ENCODE results near the gene LAMC3.
"Not testable (repeated sequence)": the region's sequence is repeated elsewhere in the genome, so short reads cannot be mapped to it uniquely, and the experiment has no call there.

LAMC3 gene

GRCh38 chr9:131031005-131031641 lies 22.1 kb downstream of the LAMC3 start:
- Mint-ChIP-seq H3K9me3 (no peaks in the 10 kb centered on the region), H3K4me3 (no peak overlapping the region), H3K36me3 (no peaks in the 10 kb centered on the region), H3K27ac (no peak overlapping the region), H3K4me1 (peaks cover 0 to 2% of the 10 kb centered on the region in 2 donors), H3K27me3 (peaks cover 9 to 13% of the 10 kb centered on the region in 2 donors)
- no peak for ATAC-seq (replicated peaks)
- no peak for DNase-seq

- peaks cover 9 to 13% of the 10 kb centered on the region in 2 donors for H3K27me3 Mint-ChIP-seq
- no peak overlapping the region for H3K27ac Mint-ChIP-seq
- ATAC-seq (replicated peaks) = no peak
- DNase-seq = no peak
- H3K4me1 Mint-ChIP-seq = peaks cover 0 to 2% of the 10 kb centered on the region in 2 donors
- H3K36me3 Mint-ChIP-seq = no peaks in the 10 kb centered on the region
- H3K4me3 Mint-ChIP-seq = no peak overlapping the region
- H3K9me3 Mint-ChIP-seq = no peaks in the 10 kb centered on the region
Observed at GRCh38 chr9:131031642-131032005, 22.6 kb downstream of the LAMC3 start.

GRCh38 chr9:131032384-131032783 lies 23.4 kb downstream of the LAMC3 start:
- Mint-ChIP-seq H3K27ac (no peak overlapping the region), H3K4me1 (peaks cover 0 to 2% of the 10 kb centered on the region in 2 donors), H3K9me3 (no peaks in the 10 kb centered on the region), H3K27me3 (peaks cover 11 to 16% of the 10 kb centered on the region in 2 donors), H3K4me3 (no peak overlapping the region), H3K36me3 (no peaks in the 10 kb centered on the region)
- ATAC-seq (replicated peaks) = no peak
- no peak for DNase-seq

- H3K4me1 Mint-ChIP-seq = peaks cover 0 to 6% of the 10 kb centered on the region in 2 donors
- H3K27me3 Mint-ChIP-seq = peaks cover 19 to 25% of the 10 kb centered on the region in 2 donors
- ATAC-seq (replicated peaks) = no peak
- H3K4me3 Mint-ChIP-seq = no peak overlapping the region
- H3K9me3 Mint-ChIP-seq = no peaks in the 10 kb centered on the region
- H3K36me3 Mint-ChIP-seq = no peaks in the 10 kb centered on the region
- DNase-seq = no peak
- H3K27ac Mint-ChIP-seq = no peak overlapping the region
Observed at GRCh38 chr9:131033269-131034224, 24.6 kb downstream of the LAMC3 start.

- Mint-ChIP-seq H3K9me3 (no peaks in the 10 kb centered on the region), H3K4me1 (peaks cover 0 to 6% of the 10 kb centered on the region in 2 donors), H3K27ac (no peak overlapping the region), H3K27me3 (peaks cover 26 to 32% of the 10 kb centered on the region in 2 donors), H3K4me3 (no peak overlapping the region), H3K36me3 (no peaks in the 10 kb centered on the region)
- no peak for ATAC-seq (replicated peaks)
- no peak for DNase-seq
Observed at GRCh38 chr9:131034268-131034667, 25.3 kb downstream of the LAMC3 start.

GRCh38 chr9:131034749-131035148 lies 25.8 kb downstream of the LAMC3 start:
- H3K4me1 Mint-ChIP-seq; ATAC-seq (replicated peaks); H3K27ac Mint-ChIP-seq; H3K36me3 Mint-ChIP-seq; DNase-seq; H3K4me3 Mint-ChIP-seq; H3K9me3 Mint-ChIP-seq: not testable (repeated sequence)
- H3K27me3 Mint-ChIP-seq = peaks cover 29 to 34% of the 10 kb centered on the region in 2 donors

- Mint-ChIP-seq H3K27ac (no peak overlapping the region), H3K9me3 (no peaks in the 10 kb centered on the region), H3K4me1 (peaks cover 0 to 6% of the 10 kb centered on the region in 2 donors), H3K36me3 (no peaks in the 10 kb centered on the region), H3K4me3 (no peak overlapping the region), H3K27me3 (peaks cover 29 to 34% of the 10 kb centered on the region in 2 donors)
- ATAC-seq (replicated peaks) (no peak), DNase-seq (no peak)
Observed at GRCh38 chr9:131035548-131035947, 26.6 kb downstream of the LAMC3 start.

- Mint-ChIP-seq H3K4me3 (no peak overlapping the region), H3K27me3 (peaks cover 29 to 34% of the 10 kb centered on the region in 2 donors), H3K4me1 (peaks cover 0 to 6% of the 10 kb centered on the region in 2 donors), H3K27ac (no peak overlapping the region), H3K36me3 (no peaks in the 10 kb centered on the region), H3K9me3 (no peaks in the 10 kb centered on the region)
- no peak for ATAC-seq (replicated peaks)
- DNase-seq = no peak
Observed at GRCh38 chr9:131036071-131036470, 27.1 kb downstream of the LAMC3 start.

- Mint-ChIP-seq H3K4me3 (no peak overlapping the region), H3K27ac (no peak overlapping the region), H3K9me3 (no peaks in the 10 kb centered on the region), H3K36me3 (no peaks in the 10 kb centered on the region), H3K27me3 (peaks cover 29 to 34% of the 10 kb centered on the region in 2 donors), H3K4me1 (peaks cover 0 to 7% of the 10 kb centered on the region in 2 donors)
- DNase-seq = no peak
- no peak for ATAC-seq (replicated peaks)
Observed at GRCh38 chr9:131036529-131037334, 27.8 kb downstream of the LAMC3 start.

- Mint-ChIP-seq H3K27ac (no peak overlapping the region), H3K27me3 (peaks cover 29% of the 10 kb centered on the region in 2 donors), H3K4me3 (no peak overlapping the region), H3K36me3 (no peaks in the 10 kb centered on the region), H3K4me1 (peaks cover 0 to 5% of the 10 kb centered on the region in 2 donors), H3K9me3 (no peaks in the 10 kb centered on the region)
- no peak for DNase-seq
- no peak for ATAC-seq (replicated peaks)
Observed at GRCh38 chr9:131037335-131038255, 28.6 kb downstream of the LAMC3 start.

GRCh38 chr9:131038256-131039128 lies 29.5 kb downstream of the LAMC3 start:
- Mint-ChIP-seq H3K4me3 (no peak overlapping the region), H3K27ac (no peak overlapping the region), H3K4me1 (peaks cover 0 to 5% of the 10 kb centered on the region in 2 donors), H3K36me3 (no peaks in the 10 kb centered on the region), H3K9me3 (no peaks in the 10 kb centered on the region), H3K27me3 (peaks cover 23% of the 10 kb centered on the region in 2 donors)
- ATAC-seq (replicated peaks) (no peak), DNase-seq (no peak)

- no peak for ATAC-seq (replicated peaks)
- H3K36me3 Mint-ChIP-seq = no peaks in the 10 kb centered on the region
- H3K4me1 Mint-ChIP-seq = peaks cover 0 to 7% of the 10 kb centered on the region in 2 donors
- H3K4me3 Mint-ChIP-seq = no peak overlapping the region
- peaks cover 21% of the 10 kb centered on the region in 2 donors for H3K27me3 Mint-ChIP-seq
- H3K27ac Mint-ChIP-seq = no peak overlapping the region
- no peaks in the 10 kb centered on the region for H3K9me3 Mint-ChIP-seq
- DNase-seq = no peak
Observed at GRCh38 chr9:131039129-131039954, 30.4 kb downstream of the LAMC3 start.
